Measurements from ENCODE around the gene CLPTM1L.

Gene CLPTM1L

DNA sequence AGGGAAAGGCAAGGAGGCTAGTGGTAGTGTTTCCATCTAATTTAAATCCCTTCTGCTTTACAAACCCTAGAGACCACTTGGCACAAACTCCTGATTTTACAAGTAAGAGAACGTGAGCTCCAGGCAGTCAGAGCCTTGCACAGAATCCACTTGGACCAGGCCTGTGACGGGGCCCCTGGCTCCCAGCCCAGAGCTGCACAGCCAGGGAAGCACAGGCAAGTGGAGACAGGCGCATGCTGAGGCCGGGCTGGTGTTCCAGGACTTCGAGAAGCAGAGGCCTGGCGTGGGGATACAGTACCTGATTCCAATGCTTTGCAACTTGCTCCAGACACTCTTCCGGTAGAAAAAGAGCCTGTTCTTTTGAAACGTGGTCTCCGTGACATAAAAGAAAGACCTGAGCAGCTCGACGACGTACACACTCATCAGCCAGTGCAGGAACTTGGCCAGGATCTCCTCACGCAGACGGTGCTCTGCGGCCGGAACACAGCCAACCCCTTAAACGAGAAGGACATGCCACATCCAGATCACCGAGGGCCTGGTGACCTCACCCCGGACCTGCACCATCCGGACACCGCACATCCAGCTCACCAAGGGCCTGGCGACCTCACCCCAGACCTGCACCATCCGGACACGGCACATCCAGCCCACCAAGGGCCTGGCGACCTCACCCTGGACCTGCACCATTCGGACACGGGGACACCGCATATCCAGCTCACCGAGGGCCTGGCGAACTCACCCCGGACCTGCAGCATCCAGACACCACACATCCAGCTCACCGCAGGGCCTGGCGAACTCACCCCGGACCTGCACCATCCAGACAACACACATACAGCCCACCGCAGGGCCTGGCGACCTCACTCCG, 62.5 kb downstream of the CLPTM1L start:
- TF ChIP-seq, protein P1, sequence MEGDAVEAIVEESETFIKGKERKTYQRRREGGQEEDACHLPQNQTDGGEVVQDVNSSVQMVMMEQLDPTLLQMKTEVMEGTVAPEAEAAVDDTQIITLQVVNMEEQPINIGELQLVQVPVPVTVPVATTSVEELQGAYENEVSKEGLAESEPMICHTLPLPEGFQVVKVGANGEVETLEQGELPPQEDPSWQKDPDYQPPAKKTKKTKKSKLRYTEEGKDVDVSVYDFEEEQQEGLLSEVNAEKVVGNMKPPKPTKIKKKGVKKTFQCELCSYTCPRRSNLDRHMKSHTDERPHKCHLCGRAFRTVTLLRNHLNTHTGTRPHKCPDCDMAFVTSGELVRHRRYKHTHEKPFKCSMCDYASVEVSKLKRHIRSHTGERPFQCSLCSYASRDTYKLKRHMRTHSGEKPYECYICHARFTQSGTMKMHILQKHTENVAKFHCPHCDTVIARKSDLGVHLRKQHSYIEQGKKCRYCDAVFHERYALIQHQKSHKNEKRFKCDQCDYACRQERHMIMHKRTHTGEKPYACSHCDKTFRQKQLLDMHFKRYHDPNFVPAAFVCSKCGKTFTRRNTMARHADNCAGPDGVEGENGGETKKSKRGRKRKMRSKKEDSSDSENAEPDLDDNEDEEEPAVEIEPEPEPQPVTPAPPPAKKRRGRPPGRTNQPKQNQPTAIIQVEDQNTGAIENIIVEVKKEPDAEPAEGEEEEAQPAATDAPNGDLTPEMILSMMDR (IDR thresholded peaks at IDR 0.05; ENCODE audit: poor library complexity, severe bottlenecking) = no peak
- Histone ChIP-seq H3K4me1 (ENCODE audit: insufficient read depth, poor library complexity, severe bottlenecking) (no peaks in the 10 kb centered on the region), H3K9me3 (ENCODE audit: severe bottlenecking) (no peaks in the 10 kb centered on the region), H3K36me3 (ENCODE audit: low read depth) (no peaks in the 10 kb centered on the region; the same call in 1 of the 2 replicates), H3K27me3 (ENCODE audit: insufficient read depth, poor library complexity, severe bottlenecking) (no peaks in the 10 kb centered on the region), H3K27ac (ENCODE audit: poor library complexity, severe bottlenecking) (peak overlapping the region; percentile 0), H3K4me3 (ENCODE audit: severe bottlenecking) (no peak overlapping the region)
- peak; percentile 93 for ATAC-seq (ENCODE audit: low read depth)
- DNase-seq (ENCODE audit: low spot score) = peak; percentile 85

DNA sequence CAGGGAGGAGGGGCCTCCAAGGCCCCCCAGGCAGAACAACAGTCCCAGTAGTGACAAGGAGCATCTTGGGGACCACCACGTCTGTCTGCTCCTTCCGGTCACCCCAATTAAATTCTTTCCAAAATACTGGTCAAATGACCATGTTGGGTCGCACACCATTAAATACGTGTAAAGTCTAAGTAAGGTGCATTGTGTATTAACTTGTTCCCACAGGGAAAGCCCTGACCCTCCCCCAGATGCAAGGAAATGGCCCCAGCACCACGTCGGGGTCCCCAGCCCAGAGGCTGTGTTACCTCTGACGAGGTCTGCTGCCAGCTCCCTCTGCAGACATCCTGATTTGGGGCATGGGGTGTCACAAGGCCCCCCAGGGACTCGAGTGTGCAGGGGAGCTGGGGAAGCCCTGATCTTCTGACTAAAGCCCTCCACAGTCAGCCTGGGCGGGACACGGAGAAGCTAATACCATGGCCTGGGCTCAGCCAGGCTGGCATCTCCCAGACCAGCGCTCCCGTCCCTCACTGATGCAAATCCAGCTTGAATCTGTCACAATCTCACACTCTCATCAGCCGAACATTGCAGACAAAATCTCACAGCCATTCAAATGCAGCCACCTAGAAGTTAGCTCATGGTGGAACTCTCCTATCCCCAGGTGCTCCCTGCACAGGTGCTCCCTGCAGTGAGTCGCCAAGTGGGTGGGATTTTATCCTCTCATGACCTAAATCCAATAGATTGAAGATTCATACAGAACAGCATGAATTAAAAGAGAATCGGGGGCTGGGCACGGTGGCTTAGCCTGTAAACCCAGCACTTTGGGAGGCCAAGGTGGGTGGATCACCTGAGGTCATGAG, 63.6 kb downstream of the CLPTM1L start:
- Histone ChIP-seq H3K27me3 (ENCODE audit: insufficient read depth, poor library complexity, severe bottlenecking) (no peaks in the 10 kb centered on the region), H3K27ac (ENCODE audit: poor library complexity, severe bottlenecking) (no peak overlapping the region), H3K9me3 (ENCODE audit: severe bottlenecking) (no peaks in the 10 kb centered on the region), H3K4me1 (ENCODE audit: insufficient read depth, poor library complexity, severe bottlenecking) (no peaks in the 10 kb centered on the region), H3K4me3 (ENCODE audit: severe bottlenecking) (no peak overlapping the region), H3K36me3 (ENCODE audit: low read depth) (no peaks in the 10 kb centered on the region; the same call in 1 of the 2 replicates)
- ATAC-seq (ENCODE audit: low read depth) = no peak
- TF ChIP-seq, protein P1 (IDR thresholded peaks at IDR 0.05; ENCODE audit: poor library complexity, severe bottlenecking) = no peak
- DNase-seq (ENCODE audit: low spot score) = peak; percentile 54

DNA sequence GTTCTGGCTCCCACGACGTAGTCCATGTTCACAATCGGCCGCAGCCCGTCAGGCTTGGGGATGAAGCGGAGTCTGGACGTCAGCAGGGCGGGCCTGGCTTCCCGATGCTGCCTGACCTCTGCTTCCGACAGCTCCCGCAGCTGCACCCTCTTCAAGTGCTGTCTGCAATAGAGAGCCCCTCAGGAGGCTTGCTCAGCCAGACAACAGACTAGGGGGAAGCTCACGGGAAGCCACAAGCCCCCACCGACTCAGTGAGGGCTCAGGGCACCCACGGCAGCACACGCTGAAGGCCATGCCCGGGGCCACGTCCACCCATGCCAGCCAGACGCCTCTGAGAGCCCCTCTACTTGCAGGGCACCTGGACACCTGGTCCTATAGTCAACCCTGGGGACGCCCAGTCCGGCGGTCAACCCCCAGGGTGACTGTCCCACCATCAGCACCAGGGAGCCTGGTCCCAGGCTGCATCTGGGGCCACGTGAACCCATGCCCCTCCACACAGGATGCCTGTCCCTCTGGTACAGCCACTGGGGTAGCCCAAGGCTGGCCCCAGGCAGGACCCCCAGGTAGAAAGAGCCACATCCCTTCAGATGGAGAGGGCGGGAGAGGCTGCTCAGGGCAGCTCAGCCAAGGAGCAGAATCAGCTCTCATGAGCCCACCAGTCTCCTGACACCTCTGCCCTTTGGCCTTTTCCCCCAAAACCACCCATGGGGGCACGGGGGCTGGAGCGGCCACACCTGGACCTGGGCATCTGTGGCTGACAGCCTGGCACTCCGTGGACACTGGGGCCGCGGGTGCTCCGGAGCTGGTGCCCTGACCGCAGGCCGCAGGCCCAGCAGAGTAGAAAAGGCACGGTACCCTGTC, 64.5 kb downstream of the CLPTM1L start:
- no peaks in the 10 kb centered on the region; the same call in 1 of the 2 replicates for H3K36me3 ChIP-seq (ENCODE audit: low read depth)
- no peak overlapping the region for H3K4me3 ChIP-seq (ENCODE audit: severe bottlenecking)
- no peaks in the 10 kb centered on the region for H3K27me3 ChIP-seq (ENCODE audit: insufficient read depth, poor library complexity, severe bottlenecking)
- TF ChIP-seq, protein P1 (IDR thresholded peaks at IDR 0.05; ENCODE audit: poor library complexity, severe bottlenecking) = no peak
- ATAC-seq (ENCODE audit: low read depth) (no peak), DNase-seq (ENCODE audit: low spot score) (peak; percentile 67)
- H3K27ac ChIP-seq (ENCODE audit: poor library complexity, severe bottlenecking) = no peak overlapping the region
- H3K4me1 ChIP-seq (ENCODE audit: insufficient read depth, poor library complexity, severe bottlenecking) = no peaks in the 10 kb centered on the region
- H3K9me3 ChIP-seq (ENCODE audit: severe bottlenecking) = no peaks in the 10 kb centered on the region

DNA sequence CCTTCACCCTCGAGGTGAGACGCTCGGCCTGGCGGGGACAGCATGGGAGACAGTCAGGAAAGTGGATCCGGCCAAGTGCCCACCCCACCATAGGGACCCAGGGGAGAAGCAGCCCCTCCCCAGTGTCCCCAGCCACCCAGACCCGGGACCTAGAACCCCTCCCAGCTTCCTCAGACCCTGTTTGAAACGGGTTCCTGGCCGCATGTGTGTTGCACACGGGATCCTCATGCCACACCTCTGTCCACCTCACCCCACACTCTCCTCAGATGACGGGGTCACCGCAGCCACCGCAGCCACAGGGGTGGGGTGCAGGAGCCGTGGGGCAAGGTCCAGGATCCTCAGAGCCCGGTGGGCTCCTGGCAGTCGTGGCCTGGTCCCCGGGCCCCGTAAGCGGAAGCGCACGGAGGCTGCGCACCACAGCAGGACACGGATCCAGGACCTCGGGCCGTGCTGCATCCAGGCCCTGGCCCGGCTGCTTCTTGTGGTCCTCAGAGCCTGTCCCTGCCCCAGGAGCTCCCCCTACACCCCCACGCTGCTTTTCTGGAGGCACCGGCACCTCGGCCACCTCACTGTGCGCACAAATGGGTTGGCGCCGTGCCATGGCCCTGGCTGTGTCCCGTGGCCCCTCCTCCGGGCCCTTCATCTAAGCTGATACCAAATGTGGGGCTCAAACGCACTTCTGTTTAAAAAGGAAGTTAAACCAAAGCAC, 65.3 kb downstream of the CLPTM1L start:
- TF ChIP-seq, protein P1 (IDR thresholded peaks at IDR 0.05; ENCODE audit: poor library complexity, severe bottlenecking) = no peak
- DNase-seq (ENCODE audit: low spot score) (peak; percentile 68), ATAC-seq (ENCODE audit: low read depth) (no peak)
- Histone ChIP-seq H3K27me3 (ENCODE audit: insufficient read depth, poor library complexity, severe bottlenecking) (no peaks in the 10 kb centered on the region), H3K4me3 (ENCODE audit: severe bottlenecking) (no peak overlapping the region), H3K4me1 (ENCODE audit: insufficient read depth, poor library complexity, severe bottlenecking) (no peaks in the 10 kb centered on the region), H3K27ac (ENCODE audit: poor library complexity, severe bottlenecking) (no peak overlapping the region), H3K36me3 (ENCODE audit: low read depth) (no peaks in the 10 kb centered on the region; the same call in 1 of the 2 replicates), H3K9me3 (ENCODE audit: severe bottlenecking) (no peaks in the 10 kb centered on the region)
